Activated CD8-positive, alpha-beta memory T cell treated with anti-CD3 and anti-CD28 coated beads, Interleukin-2, amount 50 U/mL, for 24 hours (primary cell): Measurements from ENCODE around the gene OAS2.
A peak's percentile ranks its signal among the peaks of the same experiment; 100 is the strongest.

Experiments used
- DNase-seq: peaks from one replicate; pipeline ENCODE4 v3.0.0-alpha.2; 2020; ENCODE audit errors: extremely low read depth

Gene OAS2

DNA sequence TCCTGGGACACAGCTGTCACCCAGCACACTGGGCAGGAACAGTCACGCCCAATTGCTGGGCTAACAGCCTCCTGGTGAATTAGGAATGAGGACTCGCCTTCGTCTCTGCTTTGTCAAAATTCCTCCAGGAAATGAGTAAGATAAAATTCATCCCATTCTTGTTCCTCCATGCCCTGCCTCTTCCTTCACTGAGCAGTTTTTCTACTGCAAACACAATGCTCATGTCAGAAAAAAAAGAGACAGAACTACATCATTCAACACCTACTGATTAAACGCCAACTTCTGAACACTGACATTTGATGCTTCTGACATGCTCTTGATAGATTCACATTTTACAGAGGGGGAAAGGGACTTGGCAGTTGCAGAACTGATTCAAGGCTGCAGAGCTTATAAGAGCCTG, 40.7 kb downstream of the OAS2 start:
- no peak for DNase-seq

GRCh38 chr12:113021500-113021899, 43.2 kb downstream of the OAS2 start:
- no peak for DNase-seq

- no peak for DNase-seq
These were observed 44.4 kb downstream of the OAS2 start for GRCh38 chr12:113022563-113023297.

GRCh38 chr12:113027726-113028125, 49.4 kb downstream of the OAS2 start:
- DNase-seq, result no peak

GRCh38 chr12:113030875-113031525, 52.7 kb downstream of the OAS2 start:
- DNase-seq, result no peak

DNA sequence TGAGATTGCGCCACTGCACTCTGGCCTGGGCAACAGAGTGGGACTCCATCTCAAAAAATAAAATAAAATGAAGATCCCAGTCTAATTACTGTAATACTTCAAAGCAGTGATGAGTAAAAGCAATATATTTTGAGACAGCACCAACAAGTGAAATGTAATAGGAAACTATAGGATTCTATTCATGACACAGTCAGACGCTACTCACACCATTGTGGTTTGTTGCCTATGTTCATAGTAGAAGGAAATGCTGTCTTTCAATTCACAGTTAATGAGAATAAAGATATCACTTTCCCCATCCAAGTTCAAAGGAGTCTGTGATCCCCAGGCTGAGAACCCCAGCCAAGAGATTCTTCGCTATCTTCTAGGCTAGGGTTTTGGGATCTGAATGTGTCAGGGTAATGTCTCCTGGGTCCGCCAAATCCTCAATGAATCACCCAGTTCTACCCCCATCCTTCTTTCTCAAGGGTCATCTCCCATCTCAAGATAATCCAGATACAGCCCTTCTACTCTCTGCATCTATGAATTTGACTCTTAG, 61.7 kb downstream of the OAS2 start:
- DNase-seq, result no peak

DNA sequence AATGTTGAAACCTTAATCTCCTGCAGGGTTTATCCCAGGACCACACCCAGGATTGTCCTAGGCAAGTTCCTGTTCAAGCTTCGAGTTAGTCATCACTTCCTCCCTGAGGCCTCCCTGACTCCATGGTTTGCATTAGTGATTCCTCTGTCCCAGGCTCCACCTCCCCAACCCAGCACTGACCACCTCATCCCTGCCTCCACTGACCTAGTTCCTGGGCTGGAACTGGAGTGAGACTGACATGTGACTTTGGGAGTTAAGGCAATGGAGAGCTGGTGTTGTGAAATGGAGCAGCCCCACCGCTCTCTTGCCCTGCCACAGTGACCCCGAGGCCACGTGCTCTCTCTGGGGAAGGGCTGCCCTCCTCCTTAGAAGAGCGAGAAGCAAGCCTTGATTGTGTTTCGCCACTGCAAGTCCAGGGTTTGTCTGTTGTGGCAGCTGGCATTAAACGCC, 62.4 kb downstream of the OAS2 start:
- DNase-seq, result no peak

DNA sequence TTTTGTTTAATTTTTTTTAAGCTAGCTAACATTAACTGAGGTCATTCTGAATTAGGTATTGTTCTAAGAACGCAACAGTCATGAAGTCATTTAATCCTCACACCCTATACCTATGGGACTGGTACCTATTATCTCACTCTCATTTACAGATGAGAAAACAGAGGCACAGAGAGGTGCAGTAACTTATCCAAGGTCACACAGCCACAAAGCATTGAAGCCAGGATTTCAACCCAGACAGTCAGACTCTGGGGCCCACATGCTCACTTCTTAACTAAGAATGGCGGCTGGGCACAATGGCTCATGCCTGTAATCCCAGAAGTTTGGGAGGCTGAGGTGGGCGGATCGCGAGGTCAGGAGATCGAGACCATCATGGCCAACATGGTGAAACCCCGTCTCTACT, 63.2 kb downstream of the OAS2 start:
- DNase-seq, result no peak

DNA sequence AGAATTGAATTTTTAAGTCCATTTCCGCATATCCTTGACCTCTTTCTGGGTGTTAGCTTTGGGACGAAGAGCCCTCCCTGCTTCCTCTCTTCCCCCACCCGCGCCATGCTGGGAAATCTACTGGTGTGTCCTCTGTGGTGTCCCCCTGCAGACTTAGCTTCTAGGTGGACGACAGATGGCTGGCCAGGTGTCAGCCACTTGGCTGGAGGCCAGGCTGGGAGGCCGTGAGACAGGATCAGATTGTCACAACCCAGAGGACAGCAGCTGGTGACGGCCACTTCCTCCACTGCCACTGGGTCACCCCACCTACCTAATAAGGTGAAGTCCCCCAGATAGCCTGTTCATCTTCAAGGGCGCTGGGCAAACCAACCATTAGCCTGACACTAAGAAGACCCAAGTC, 64.9 kb downstream of the OAS2 start:
- DNase-seq, result no peak

GRCh38 chr12:113044516-113044915, 66.2 kb downstream of the OAS2 start:
- no peak for DNase-seq

GRCh38 chr12:113048716-113049127, 70.4 kb downstream of the OAS2 start:
- DNase-seq, result peak; percentile 41

GRCh38 chr12:113049976-113050742, 71.8 kb downstream of the OAS2 start:
- no peak for DNase-seq

- no peak for DNase-seq
These were observed 72.5 kb downstream of the OAS2 start for GRCh38 chr12:113050795-113051194.

DNA sequence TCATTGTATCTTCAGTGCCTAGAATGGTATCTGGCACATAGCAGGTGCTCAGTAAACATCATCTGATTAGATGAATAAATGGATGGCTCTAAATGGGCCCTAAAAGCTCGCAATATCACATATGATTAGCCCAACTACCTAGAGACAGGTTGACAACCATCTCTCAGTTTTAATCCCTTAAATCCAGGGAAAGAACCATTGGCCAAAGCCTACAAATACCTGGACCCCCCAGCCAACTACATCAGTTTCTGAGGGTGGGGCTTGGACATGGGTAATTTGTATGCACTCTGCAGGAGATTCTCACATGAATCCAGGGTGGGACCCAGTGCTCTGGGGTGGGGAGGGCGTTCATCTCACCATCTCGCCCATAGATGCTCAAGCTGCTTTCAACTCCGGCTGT, 73.4 kb downstream of the OAS2 start:
- DNase-seq, result no peak

DNA sequence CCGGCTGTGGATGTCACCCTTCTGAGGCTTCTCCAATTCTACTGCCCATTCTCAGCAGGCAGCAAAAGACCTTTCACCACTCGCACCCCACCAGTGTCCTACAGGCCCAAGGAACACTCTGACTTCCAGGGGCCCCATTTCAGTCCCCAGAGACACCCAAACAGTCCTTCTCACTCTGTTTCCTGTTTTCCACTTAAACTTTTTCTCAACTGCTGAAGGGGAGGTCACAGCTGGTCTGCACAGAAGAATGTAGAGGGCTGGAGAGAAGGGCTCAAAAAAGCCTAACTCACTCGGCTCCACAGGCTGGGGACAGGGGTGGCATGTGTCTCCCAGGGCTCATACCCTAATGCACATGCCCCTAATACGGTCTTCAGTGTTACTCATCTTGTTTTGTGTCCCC, 74.0 kb downstream of the OAS2 start:
- no peak for DNase-seq

DNA sequence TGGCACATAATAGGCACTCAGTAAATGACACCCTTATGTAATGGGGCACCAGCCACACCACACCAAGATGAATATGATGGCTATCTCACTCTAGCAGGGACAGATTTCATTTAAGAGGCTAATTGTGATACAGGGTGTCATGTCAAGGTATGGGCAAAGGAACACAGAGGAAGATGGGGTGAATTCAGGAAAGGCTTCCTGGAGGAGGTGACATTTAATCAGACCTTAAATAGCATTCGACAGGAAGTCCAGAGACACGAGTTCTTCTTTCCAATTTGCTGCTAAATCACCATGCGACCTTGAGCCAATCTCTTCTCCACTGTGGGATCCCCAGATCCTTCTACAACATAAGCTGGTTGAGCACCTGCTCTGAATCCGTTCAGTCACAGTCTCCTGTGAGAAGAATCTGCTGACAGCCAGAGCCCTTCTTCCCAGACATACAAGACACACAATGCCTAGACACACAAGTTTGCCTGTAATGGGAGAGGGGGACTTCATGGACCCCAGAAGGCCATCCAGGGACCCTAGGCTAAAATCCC, 76.7 kb downstream of the OAS2 start:
- no peak for DNase-seq

- no peak for DNase-seq
These were observed 77.5 kb downstream of the OAS2 start for GRCh38 chr12:113055594-113056380.

DNA sequence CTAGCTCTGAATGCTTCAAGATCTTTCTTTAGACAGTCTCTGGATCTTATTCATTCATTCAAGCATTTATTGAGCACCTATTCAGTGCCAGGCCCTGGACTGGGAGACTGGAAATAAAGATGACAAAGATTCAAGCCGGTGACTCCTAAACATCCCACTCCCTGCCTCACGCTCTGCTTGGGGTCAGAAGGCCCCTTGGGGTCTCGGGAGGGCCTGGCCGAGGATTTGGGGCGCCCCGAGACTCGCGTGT, 78.0 kb downstream of the OAS2 start:
- no peak for DNase-seq

DNA sequence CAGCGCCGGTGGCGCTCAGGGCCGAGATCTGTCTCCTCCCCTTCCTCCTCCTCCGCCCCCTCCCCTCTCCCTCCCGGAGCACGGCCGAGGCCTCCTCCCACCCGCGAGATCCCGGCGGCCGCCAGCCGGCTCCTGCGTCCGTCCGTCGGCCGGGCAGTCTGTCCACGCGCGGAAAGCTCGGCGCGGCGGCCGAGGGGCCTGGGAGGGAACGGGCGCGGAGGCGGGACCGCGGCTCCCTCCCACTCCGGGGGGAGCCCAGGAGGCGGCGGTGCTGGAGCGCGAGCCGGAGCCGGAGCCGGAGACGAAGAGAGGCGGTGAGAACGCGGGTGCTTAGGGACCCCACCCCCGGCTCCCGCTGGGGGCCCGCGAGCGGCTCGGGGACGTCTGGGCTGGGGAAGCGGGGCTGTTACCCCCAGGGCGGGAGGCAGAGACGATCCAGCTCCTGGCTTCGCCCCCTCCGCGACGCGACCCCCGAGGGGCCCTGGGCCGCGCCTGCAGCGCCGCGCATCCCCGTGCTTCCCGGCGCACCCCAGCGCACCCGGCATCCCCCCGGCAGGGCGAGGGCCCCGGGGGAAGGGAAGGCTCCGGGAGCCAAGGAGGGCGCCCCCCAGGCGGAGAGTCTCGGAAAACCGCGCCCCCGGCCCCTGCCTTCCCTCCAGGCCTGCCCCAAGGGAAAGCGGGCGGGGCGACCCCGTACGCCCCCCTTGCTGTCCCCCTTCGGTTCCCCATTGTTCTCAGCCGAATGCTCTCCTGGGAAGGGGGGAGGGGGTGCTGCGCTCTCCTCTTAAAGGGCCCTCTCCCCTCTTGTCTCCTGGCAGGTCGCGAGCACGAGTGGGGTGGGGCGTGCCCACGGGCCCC, 78.5 kb downstream of the OAS2 start, which contains the start of gene DTX1:
Gene DTX1 (plus strand): TSS at position 100 of the 858 bp plus-strand sequence. CDS start 1,463 bp downstream, outside the sequence.
- no peak for DNase-seq
